NOMO-1 (cell line): ENCODE results near the gene NRP1.

Experiments
- DNase-seq, 2 experiments: peaks; one replicate each; lab custom pipeline; 2025; ENCODE audit not compliant: unreplicated experiment in 2 of 2; lab: John Stamatoyannopoulos, UW

NRP1 gene

DNA sequence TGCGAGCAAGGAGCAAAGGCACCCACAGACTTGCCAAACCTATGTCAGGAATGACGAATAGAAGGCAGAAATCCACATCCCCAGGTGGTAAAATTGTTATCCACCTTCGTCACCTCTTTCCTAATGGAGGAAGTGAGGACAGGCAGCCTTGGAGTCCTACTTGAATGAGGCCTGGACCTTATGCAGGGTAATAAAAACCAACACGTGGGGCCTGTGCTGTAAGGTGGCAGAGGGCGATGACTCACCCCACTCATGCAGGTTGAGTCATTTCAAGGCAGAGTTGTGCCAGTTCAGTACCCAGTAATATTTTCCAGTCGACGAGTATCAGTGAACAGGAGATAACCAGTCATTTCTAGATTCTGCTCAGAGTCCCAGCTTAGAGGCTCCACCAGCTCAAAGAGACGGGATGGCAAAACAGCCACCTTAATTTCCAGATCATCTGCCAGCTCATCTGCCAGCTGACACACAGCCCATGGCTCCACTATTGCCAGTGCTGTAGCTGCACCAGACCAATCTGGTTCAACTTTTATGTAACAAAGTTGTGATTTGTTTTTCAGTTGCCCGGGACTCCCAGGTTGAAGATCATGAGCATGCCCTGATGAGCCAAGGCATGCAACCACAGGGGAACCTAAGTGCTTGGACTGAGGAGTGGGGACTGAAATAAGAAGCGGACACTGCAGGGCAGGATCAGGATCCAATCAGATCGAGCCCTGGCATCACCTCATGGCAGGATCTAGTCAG lies 200.3 kb downstream of the NRP1 start:
- peak in 1 of 2 experiments; percentile 10 for DNase-seq

DNA sequence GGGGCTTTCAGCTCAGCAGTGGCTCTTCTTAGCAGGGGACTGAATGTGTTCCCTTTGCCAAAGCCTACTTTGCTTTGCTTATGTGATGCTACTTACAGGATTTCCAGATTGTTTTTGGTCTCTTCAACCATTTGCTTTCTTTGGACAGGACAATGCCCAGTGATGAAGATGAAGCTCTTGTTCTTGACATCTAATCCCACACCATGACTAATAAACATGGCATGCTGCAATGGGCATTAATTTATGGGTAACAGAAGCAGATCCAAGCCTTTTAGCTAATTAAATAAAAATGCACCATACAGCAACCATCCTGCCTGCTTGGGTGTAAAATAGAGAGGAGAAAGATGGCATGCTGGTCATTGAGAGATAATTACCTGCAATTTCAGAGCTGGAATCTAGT lies 200.9 kb downstream of the NRP1 start:
- DNase-seq: no peak

DNA sequence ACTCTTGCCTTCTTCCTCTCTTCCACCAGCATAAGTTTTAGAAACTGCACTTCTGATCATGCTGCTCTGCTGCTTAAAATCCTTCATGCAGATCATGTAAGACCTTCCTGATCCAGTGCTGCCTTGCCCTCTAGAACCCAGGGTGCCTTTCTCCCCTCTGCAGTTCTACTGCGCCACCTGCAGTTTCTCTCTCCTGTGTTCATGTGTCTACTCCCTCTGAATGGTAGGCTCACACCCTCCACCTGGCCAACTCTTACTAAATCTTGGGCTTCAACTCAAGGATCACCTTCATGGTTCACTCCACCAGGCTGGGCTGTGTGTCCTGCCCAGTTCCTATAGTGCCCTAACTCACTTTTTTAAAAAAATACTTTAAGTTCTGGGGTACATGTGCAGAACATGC lies 201.8 kb downstream of the NRP1 start:
- no peak for DNase-seq

DNA sequence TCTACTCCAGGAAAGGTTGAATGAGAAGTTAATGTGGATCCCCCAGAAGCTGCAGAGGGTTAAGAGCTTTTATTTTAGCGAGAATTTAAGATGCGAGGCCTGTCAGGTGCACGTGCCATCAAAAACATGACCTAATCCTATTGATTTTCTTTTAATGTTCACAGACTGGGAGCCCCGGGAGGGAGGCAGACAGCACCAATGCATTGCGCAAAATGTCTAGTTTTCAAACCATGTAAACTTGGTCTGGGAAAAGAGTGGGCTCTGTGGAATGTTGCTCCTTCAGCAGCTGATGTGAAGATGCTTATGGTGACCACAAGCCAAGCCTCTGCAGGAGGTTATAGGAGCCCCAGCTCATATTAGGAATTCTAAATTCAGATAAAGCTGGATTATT lies 204.5 kb downstream of the NRP1 start:
- no peak for DNase-seq

DNA sequence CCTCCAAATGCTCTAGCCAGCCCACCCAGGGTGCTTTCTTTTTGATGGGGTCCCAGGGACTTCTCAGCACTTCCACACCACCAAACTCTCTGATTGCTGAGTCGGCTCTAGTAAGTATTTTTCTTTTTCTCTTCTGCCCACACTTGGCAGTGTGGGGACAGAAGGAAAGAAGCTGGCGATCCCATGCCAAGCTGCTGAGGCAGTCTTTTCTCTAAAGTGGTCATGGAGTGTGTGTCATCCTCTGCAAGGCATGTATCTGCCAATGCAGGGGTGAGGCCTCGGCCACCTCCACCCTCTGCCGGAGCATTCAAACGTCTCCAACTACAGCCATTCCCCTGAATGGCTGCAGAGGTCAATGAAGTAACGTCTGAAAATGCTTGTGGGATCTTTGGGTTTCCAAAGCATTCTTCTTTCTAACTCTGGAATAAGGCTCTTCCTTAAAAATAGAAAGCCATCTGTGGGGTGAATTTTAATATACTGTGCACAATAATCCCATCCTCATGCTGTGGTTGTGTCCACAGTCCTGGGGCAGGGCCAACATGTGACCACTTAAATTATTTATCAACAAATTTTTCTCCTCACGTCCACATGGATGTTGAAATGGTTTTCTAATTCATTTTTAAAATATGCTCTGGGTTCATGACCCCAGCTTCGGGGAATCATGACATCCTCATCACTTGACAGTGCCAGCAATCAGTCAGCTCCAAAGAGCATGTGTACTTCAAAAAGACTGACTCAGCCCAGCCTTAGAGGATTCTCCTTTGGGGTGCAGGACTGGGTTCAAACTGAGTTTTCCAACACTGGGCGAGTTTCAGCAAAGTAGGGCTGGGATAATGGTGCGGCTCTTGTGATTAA lies 205.1 kb downstream of the NRP1 start:
- DNase-seq: no peak

DNA sequence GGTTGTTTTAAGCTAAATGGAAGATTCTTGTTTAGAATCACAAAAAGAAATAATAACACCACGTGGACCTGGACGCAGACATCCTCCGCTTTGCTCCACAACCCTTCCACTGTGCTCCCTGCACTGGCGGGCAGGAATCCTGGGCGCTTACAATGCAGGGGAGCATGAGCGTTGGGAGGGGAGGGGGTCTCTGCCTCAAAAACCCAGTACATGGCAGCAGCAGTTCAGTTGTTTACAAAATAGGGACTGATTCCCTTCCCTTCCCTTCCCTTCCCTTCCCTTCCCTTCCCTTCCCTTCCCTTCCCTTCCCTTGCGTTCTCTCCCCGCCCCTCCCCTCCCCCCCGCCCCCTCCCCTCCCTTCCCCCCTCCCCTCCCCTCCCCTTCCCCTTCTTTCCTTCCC lies 206.8 kb downstream of the NRP1 start:
- no peak for DNase-seq
